Karpas-422 (cell line): ENCODE results near the gene TET2. TPM values are rescaled to one million over a fixed set of nuclear protein-coding genes. Genes with fewer than 3 reads are reported as not detected.

Experiments
- DNase-seq: peaks from one replicate; pipeline ENCODE4 v3.0.0-alpha.2; 2015
- H2AFZ ChIP-seq: fragments of 200-600 bp; sonication (generic); 2 replicates; pipeline ENCODE4 v1.6.1; 2014; ENCODE audit warnings: antibody characterized with exemption, low read length, mixed read lengths
- H3K27ac ChIP-seq: fragments of 200-600 bp; sonication (generic); 2 replicates; pipeline ENCODE4 v1.5.1; 2014; ENCODE audit warnings: mild to moderate bottlenecking, low read length, moderate library complexity
- H3K27me3 ChIP-seq: fragments of 200-600 bp; sonication (generic); 2 replicates; pipeline ENCODE4 v1.6.1; 2014; ENCODE audit warnings: low read length, mixed read lengths
- H3K36me3 ChIP-seq: fragments of 200-600 bp; sonication (generic); 2 replicates; pipeline ENCODE4 v1.6.1; 2014; ENCODE audit warnings: low read length, mixed read lengths; ENCODE audit not compliant: insufficient read depth
- H3K4me1 ChIP-seq: fragments of 200-600 bp; sonication (generic); 2 replicates; pipeline ENCODE4 v1.6.1; 2014; ENCODE audit warnings: mild to moderate bottlenecking, low read length, mixed read lengths
- H3K4me2 ChIP-seq: fragments of 200-600 bp; sonication (generic); 2 replicates; pipeline ENCODE4 v1.6.1; 2014; ENCODE audit warnings: low read length, low read depth, mild to moderate bottlenecking; ENCODE audit not compliant: poor library complexity, severe bottlenecking
- H3K4me3 ChIP-seq: fragments of 200-600 bp; sonication (generic); 2 replicates; pipeline ENCODE4 v1.5.1; 2014; ENCODE audit warnings: mild to moderate bottlenecking, antibody characterized with exemption, low read length, mixed read lengths
- H3K79me2 ChIP-seq: fragments of 200-600 bp; sonication (generic); 2 replicates; pipeline ENCODE4 v1.6.1; 2014; ENCODE audit warnings: mild to moderate bottlenecking, low read length, mixed read lengths
- H3K9ac ChIP-seq: fragments of 200-600 bp; sonication (generic); 2 replicates; pipeline ENCODE4 v1.6.0; 2014; ENCODE audit warnings: low read length
- H3K9me2 ChIP-seq: fragments of 200-600 bp; sonication (generic), shearing (Covaris generic); replicated peaks from 2 replicates; pipeline ENCODE4 v1.6.0; 2014; ENCODE audit warnings: mild to moderate bottlenecking, low read length, moderate library complexity; ENCODE audit not compliant: insufficient read depth
- H3K9me3 ChIP-seq: fragments of 300-700, 200-600 bp; sonication (generic); 2 replicates; pipeline ENCODE4 v1.6.1; 2014; ENCODE audit warnings: low read length, mixed read lengths
- H4K20me1 ChIP-seq: fragments of 200-600 bp; sonication (generic); 2 replicates; pipeline ENCODE4 v1.6.1; 2014; ENCODE audit warnings: mild to moderate bottlenecking, antibody characterized with exemption, low read length, low read depth; ENCODE audit not compliant: insufficient read depth
- total RNA-seq: library from RNA; depleted of rRNA; stranded (reverse); fragments of >200 nt; shearing (Covaris generic); gene quantifications from 2 replicates; pipeline ENCODE4 v1.2.3, GENCODE V29; 2014; ENCODE audit warnings: low replicate concordance

TET2 gene
- total RNA-seq, 1 experiment from 2014 or later, result 16.7 TPM

GRCh38 chr4:105147016-105147552 lies 408 bp downstream of the TET2 start:
- DNase-seq, result no peak
- no peaks in the 10 kb centered on the region; the same call in 1 of the 2 replicates for H3K27me3 ChIP-seq
- peaks cover 17% of the 10 kb centered on the region; the same call in 1 of the 2 replicates for H4K20me1 ChIP-seq
- H3K4me1 ChIP-seq, result peaks cover 19% of the 10 kb centered on the region
- no peak overlapping the region for H3K27ac ChIP-seq
- H3K9ac ChIP-seq, result peak overlapping the region; percentile 82
- peak overlapping the region; percentile 83 for H3K4me2 ChIP-seq
- H3K79me2 ChIP-seq, result peaks cover 15% of the 10 kb centered on the region
- peak overlapping the region; percentile 85 for H2AFZ ChIP-seq
- no peaks in the 10 kb centered on the region for H3K9me2 ChIP-seq
- H3K9me3 ChIP-seq, result no peaks in the 10 kb centered on the region
- peak overlapping the region; percentile 88 for H3K4me3 ChIP-seq
- no peaks in the 10 kb centered on the region for H3K36me3 ChIP-seq

GRCh38 chr4:105147553-105148161 lies 981 bp downstream of the TET2 start:
- Histone ChIP-seq H3K9ac (peak overlapping the region; percentile 82), H3K4me2 (peak overlapping the region; percentile 83), H3K79me2 (peaks cover 15% of the 10 kb centered on the region), H3K4me1 (peaks cover 19% of the 10 kb centered on the region), H2AFZ (peak overlapping the region; percentile 85), H3K9me3 (no peaks in the 10 kb centered on the region), H3K4me3 (peak overlapping the region; percentile 88), H3K9me2 (no peaks in the 10 kb centered on the region), H3K27me3 (no peaks in the 10 kb centered on the region; the same call in 1 of the 2 replicates), H3K36me3 (no peaks in the 10 kb centered on the region), H4K20me1 (peaks cover 17% of the 10 kb centered on the region; the same call in 1 of the 2 replicates), H3K27ac (no peak overlapping the region)
- DNase-seq, result peak; percentile 57

- Histone ChIP-seq H3K79me2 (peaks cover 17% of the 10 kb centered on the region), H3K9ac (peak overlapping the region; percentile 82)
Measured at GRCh38 chr4:105148356-105148755, 1.7 kb downstream of the TET2 start.

GRCh38 chr4:105148776-105149175 lies 2.1 kb downstream of the TET2 start:
- H4K20me1 ChIP-seq, result peaks cover 17% of the 10 kb centered on the region; the same call in 1 of the 2 replicates
- no peaks in the 10 kb centered on the region for H3K9me3 ChIP-seq
- no peak overlapping the region for H3K27ac ChIP-seq
- no peak overlapping the region for H2AFZ ChIP-seq
- no peak overlapping the region for H3K9ac ChIP-seq
- no peaks in the 10 kb centered on the region; the same call in 1 of the 2 replicates for H3K27me3 ChIP-seq
- no peaks in the 10 kb centered on the region for H3K9me2 ChIP-seq
- peaks cover 19% of the 10 kb centered on the region for H3K4me1 ChIP-seq
- H3K4me2 ChIP-seq, result no peak overlapping the region
- no peak for DNase-seq
- H3K36me3 ChIP-seq, result no peaks in the 10 kb centered on the region
- peaks cover 17% of the 10 kb centered on the region for H3K79me2 ChIP-seq
- H3K4me3 ChIP-seq, result no peak overlapping the region

More at GRCh38 chr4:105148356-105148755, 1.7 kb downstream of the TET2 start:
- H4K20me1 ChIP-seq, result peaks cover 17% of the 10 kb centered on the region; the same call in 1 of the 2 replicates
- no peaks in the 10 kb centered on the region for H3K9me3 ChIP-seq
- H3K4me2 ChIP-seq, result peak overlapping the region; percentile 83
- H3K9me2 ChIP-seq, result no peaks in the 10 kb centered on the region
- peak overlapping the region; percentile 88 for H3K4me3 ChIP-seq
- H2AFZ ChIP-seq, result no peak overlapping the region
- H3K36me3 ChIP-seq, result no peaks in the 10 kb centered on the region
- H3K27ac ChIP-seq, result no peak overlapping the region
- no peaks in the 10 kb centered on the region; the same call in 1 of the 2 replicates for H3K27me3 ChIP-seq
- peaks cover 19% of the 10 kb centered on the region for H3K4me1 ChIP-seq
- DNase-seq, result no peak

- Histone ChIP-seq H3K9ac (no peak overlapping the region), H3K9me2 (no peaks in the 10 kb centered on the region), H3K9me3 (no peaks in the 10 kb centered on the region)
Measured at GRCh38 chr4:105149771-105150170, 3.1 kb downstream of the TET2 start.

GRCh38 chr4:105150503-105150902 lies 3.8 kb downstream of the TET2 start:
- DNase-seq, result no peak
- Histone ChIP-seq H3K9me3 (no peaks in the 10 kb centered on the region), H3K9me2 (no peaks in the 10 kb centered on the region), H3K4me1 (peaks cover 16% of the 10 kb centered on the region), H3K4me3 (no peak overlapping the region), H2AFZ (no peak overlapping the region), H3K27ac (no peak overlapping the region), H3K27me3 (no peaks in the 10 kb centered on the region; the same call in 1 of the 2 replicates), H3K4me2 (no peak overlapping the region), H3K36me3 (no peaks in the 10 kb centered on the region), H3K79me2 (peaks cover 17% of the 10 kb centered on the region), H4K20me1 (peaks cover 24% of the 10 kb centered on the region; the same call in 1 of the 2 replicates), H3K9ac (no peak overlapping the region)

More at GRCh38 chr4:105149771-105150170, 3.1 kb downstream of the TET2 start:
- Histone ChIP-seq H3K36me3 (no peaks in the 10 kb centered on the region), H3K4me1 (peaks cover 19% of the 10 kb centered on the region), H4K20me1 (peaks cover 22% of the 10 kb centered on the region; the same call in 1 of the 2 replicates), H2AFZ (no peak overlapping the region), H3K79me2 (peaks cover 17% of the 10 kb centered on the region), H3K27ac (no peak overlapping the region), H3K27me3 (no peaks in the 10 kb centered on the region; the same call in 1 of the 2 replicates), H3K4me3 (no peak overlapping the region), H3K4me2 (no peak overlapping the region)
- DNase-seq, result no peak

GRCh38 chr4:105153749-105154148 lies 7.1 kb downstream of the TET2 start:
- H3K4me3 ChIP-seq, result no peak overlapping the region
- H3K27me3 ChIP-seq, result no peaks in the 10 kb centered on the region; the same call in 1 of the 2 replicates
- H3K36me3 ChIP-seq, result no peaks in the 10 kb centered on the region
- no peak overlapping the region for H2AFZ ChIP-seq
- no peak overlapping the region for H3K9ac ChIP-seq
- H3K27ac ChIP-seq, result no peak overlapping the region
- no peaks in the 10 kb centered on the region for H3K9me2 ChIP-seq
- DNase-seq, result no peak
- peaks cover 21% of the 10 kb centered on the region for H3K79me2 ChIP-seq
- H4K20me1 ChIP-seq, result peaks cover 45% of the 10 kb centered on the region; the same call in 1 of the 2 replicates
- H3K4me2 ChIP-seq, result no peak overlapping the region
- no peaks in the 10 kb centered on the region for H3K9me3 ChIP-seq
- H3K4me1 ChIP-seq, result peaks cover 6% of the 10 kb centered on the region; the same call in 1 of the 2 replicates

GRCh38 chr4:105154576-105154975 lies 7.9 kb downstream of the TET2 start:
- Histone ChIP-seq H3K79me2 (peaks cover 15% of the 10 kb centered on the region), H2AFZ (no peak overlapping the region), H3K4me1 (peaks cover 6% of the 10 kb centered on the region; the same call in 1 of the 2 replicates), H3K9me3 (no peaks in the 10 kb centered on the region), H3K27me3 (no peaks in the 10 kb centered on the region; the same call in 1 of the 2 replicates), H3K9ac (no peak overlapping the region), H3K4me3 (no peak overlapping the region), H3K4me2 (no peak overlapping the region), H3K36me3 (no peaks in the 10 kb centered on the region), H3K27ac (no peak overlapping the region), H3K9me2 (no peaks in the 10 kb centered on the region), H4K20me1 (peaks cover 40% of the 10 kb centered on the region; the same call in 1 of the 2 replicates)
- no peak for DNase-seq
